ENCODE results near the gene COA1.
A peak's percentile ranks its signal among the peaks of the same experiment; 100 is the strongest.
"Not testable (repeated sequence)": the region's sequence is repeated elsewhere in the genome, so short reads cannot be mapped to it uniquely, and the experiment has no call there.

The COA1 gene, protein sequence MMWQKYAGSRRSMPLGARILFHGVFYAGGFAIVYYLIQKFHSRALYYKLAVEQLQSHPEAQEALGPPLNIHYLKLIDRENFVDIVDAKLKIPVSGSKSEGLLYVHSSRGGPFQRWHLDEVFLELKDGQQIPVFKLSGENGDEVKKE

DNA sequence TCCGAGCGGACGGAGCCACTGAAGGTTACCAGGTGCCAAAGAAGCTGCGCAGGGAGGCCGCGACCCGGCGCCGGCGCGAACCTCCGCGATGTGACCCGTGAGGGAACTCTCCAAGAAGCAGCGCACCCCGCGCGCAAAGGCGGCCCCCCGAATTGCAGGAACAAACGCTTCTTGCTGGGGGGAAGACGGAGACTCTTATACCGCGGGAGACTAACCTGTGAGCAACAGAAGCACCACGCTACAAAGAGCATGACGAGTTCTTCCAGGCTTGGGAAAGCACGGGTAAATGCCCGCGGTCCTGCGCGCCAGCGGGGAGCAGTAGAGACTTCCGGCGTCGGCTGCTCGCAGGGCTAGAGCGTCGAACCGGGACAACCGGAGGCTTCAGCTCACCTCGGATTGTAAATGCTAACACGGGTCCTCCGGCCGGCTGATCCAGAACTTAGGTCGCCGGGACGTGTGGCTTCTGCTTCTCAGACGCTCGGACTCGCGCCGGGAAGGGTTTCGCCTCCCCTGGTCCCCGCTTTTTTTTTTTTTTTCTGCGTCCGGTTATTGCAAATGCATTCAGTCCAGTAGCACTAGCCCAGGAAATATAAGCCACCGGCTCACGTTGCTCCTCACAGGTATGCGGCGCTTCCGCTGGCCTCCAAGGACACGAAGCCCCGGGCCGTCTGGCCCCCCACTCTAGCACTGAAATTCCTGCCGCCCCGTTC, at the start of gene COA1:
Gene COA1 (minus strand): TSS at position 310 of the 710 bp plus-strand sequence. CDS start 80,909 bp downstream, outside the sequence.
- DNase-seq (ENCODE audit: low read depth in 3 of 3, low spot score in 1 of 3) = peak; percentile 57 to 72 (median 62)

DNA sequence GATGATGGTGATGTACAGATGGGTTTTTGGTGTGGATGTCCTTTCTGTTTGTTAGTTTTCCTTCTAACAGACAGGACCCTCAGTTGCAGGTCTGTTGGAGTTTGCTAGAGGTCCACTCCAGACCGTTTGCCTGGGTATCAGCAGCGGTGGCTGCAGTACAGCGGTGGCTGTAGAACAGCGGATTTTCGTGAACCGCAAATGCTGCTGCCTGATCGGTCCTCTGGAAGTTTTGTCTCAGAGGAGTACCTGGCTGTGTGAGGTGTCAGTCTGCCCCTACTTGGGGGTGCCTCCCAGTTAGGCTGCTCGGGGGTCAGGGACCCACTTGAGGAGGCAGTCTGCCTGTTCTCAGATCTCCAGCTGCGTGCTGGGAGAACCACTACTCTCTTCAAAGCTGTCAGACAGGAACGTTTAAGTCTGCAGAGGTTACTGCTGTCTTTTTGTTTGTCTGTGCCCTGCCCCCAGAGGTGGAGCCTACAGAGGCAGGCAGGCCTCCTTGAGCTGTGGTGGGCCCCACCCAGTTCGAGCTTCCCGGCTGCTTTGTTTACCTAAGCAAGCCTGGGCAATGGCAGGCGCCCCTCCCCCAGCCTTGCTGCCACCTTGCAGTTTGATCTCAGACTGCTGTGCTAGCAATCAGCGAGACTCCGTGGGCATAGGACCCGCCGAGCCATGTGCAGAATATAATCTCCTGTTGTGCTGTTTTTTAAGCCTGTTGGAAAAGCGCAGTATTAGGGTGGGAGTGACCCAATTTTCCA, 49.1 kb upstream of the COA1 start:
- not testable (repeated sequence) for DNase-seq (ENCODE audit: low read depth in 3 of 3, low spot score in 1 of 3)

DNA sequence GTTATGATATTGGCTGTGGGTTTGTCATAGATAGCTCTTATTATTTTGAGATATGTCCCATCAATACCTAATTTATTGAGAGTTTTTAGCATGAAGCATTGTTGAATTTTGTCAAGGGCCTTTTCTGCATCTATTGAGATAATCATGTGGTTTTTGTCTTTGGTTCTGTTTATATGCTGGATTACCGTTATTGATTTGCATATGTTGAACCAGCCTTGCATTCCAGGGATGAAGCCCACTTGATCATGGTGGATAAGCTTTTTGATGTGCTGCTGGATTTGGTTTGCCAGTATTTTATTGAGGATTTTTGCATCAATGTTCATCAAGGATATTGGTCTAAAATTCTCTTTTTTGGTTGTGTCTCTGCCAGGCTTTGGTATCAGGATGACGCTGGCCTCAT, 45.9 kb upstream of the COA1 start:
- DNase-seq (ENCODE audit: low read depth in 3 of 3, low spot score in 1 of 3) = not testable (repeated sequence)

DNA sequence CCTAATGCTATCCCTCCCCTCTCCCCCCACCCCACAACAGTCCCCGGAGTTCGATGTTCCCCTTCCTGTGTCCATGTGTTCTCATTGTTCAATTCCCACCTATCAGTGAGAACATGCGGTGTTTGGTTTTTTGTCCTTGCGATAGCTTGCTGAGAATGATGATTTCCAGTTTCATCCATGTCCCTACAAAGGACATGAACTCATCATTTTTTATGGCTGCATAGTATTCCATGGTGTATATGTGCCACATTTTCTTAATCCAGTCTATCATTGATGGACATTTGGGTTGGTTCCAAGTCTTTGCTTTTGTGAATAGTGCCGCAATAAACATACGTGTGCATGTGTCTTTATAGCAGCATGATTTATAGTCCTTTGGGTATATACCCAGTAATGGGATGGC, 43.9 kb upstream of the COA1 start:
- not testable (repeated sequence) for DNase-seq (ENCODE audit: low read depth in 3 of 3, low spot score in 1 of 3)

DNA sequence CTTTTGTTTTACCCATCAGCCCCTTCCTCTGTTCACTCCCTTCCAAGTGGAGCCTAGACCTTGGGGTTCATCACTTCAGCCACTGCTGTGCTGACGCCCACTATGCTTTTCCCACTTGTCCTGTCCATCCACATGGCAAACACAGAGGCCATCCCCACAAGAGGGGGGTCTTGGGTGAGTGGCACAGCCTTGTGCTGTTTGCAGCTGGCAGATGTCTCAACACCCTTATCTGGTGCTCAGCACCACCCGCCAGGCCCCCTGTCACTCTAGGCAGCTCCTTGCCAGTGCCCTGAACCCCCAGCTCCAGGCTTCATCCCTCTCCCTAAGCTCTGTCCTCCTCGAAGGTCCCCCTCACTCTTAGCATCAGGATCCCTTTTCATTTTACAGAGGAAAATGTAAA, 42.2 kb upstream of the COA1 start:
- no peak for DNase-seq (ENCODE audit: low read depth in 3 of 3, low spot score in 1 of 3)

DNA sequence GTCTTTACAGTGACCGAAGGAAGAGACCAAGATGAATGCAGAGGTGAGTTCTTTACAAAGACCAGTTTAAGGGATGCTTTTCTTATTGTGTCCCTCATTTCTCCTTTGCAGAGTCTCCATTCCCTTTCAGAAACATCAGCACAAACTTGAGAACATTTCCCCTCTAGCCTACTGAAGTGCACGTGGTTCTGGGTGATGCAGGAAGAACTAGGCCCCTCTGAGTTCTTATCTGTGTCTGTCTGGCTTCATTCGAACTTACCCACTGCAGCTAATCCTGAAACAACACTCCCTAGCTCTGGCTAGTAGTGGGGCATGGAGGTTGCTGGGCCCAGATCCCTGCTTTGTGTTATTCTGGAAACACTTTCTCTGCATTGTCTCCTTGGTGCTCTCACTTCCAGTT, 41.8 kb upstream of the COA1 start:
- DNase-seq (ENCODE audit: low read depth in 3 of 3, low spot score in 1 of 3) = no peak

DNA sequence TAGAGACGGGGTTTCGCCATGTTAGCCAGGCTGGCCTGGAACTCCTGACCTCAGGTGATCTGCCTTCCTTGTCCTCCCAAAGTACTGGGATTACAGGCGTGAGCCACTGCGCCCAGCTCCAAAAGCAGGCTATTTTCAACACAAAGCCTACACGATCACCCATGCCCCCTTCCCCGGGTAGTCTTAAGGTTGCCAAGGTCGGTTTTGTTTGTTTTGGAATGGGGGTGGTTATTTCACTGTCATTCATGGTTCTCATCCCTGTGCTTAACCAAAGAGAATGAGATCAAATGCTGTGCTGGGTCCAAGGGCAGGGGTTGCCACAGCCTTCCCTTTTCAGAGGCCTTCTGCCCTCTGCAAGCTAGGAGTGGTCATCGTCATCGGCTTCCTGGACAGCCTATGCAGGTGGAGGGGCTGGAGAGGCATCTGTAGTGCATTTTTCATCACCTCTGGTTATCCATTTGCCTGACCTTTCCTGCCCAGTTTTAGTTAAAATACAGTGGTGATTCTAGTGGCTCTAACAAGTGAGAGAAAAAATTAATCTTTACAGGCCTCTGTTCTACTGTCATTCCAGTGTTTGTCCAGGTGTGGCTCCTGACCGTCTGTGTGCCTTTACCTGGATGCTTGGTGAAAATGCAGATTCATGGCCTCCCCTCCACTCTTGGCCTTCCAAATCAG, 40.6 kb upstream of the COA1 start:
- no peak for DNase-seq (ENCODE audit: low read depth in 3 of 3, low spot score in 1 of 3)

DNA sequence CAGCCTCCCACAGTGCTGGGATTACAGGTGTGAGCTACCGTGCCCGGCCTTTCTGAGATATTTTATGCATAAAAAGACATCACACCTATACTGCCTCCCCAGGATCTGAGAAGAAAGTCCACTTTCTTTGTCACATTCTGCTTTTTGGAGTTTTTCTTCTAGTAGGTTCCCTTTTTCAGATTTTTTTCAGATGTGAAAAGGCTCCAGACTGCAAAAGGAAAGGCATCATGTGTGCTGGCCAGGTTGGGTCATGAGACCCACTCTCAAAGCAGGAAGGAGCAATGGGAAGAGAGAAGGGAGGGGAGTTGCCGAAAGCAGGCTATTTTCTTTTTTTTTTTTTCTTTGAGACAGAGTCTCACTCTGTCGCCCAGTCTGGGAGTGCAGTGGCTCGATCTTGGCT, 40.0 kb upstream of the COA1 start:
- DNase-seq (ENCODE audit: low read depth in 3 of 3, low spot score in 1 of 3) = no peak

DNA sequence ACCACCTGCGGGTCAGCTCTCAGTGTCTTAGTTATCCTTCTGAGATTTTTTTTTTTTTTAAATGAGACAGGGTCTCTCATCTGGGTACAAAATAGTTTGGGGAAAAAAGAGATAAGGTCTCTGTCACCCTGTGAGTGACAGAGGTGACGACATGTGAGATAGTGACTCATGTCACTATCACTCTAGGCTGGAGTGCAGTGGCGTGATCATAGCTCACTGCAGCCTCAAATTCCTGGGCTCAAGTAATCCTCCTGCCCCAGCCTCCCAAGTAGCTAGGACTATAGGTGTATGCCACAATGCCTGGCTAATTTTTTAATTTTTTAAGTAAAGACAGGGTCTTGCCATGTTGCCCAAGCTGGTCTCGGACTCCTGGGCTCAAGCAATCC, 39.6 kb upstream of the COA1 start:
- DNase-seq (ENCODE audit: low read depth in 3 of 3, low spot score in 1 of 3) = no peak

DNA sequence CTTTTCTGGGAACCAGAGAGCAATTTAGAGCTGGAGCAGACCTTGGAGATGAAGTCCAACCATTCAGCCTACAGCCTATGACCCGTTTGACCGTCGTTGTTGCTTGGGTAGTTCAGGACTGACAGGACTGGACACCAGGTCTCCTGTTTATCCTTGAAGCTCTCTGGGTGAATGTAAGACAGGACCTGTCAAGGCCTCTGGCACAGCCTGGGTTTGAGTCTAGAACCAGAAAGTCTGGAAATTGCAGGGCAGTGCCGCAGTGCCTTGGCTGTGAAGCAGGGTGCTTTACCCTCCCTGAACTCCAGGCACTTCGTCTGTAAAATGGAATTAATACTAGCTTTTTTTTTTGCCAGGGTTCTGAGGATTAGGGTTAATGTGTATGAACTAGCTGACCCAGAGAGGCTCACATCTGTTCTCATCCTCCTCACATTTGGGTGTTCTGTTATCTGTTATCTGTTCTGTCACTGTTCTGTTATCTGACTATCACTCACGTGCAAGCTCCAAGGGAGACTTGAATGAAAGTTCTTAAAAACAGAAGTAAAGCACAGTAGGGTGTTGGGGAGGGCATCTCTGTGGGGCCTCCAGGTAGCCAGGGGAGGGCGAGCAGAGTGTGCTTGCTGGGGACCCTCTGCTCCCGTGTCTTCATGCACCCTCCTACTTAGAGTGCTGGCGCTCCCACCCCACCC, 39.0 kb upstream of the COA1 start:
- DNase-seq (ENCODE audit: low read depth in 3 of 3, low spot score in 1 of 3) = no peak

DNA sequence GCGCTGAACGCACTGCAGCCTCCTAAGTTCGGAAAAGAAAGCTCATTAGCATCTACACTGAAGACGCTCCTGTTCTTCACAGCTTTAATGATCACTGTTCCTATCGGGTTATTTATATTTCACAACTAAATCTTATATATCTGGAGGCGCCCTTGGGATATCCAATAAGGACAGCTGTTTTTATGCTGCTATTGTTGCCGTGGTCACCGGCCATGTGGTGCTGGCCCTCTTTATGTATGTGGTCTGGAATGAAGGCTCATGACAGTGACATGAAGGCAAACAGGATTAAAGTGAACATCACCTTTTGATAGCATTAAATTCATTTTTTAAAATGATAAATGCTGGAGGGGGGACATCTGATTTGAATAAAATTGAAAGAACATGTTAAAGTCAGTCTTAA, 38.0 kb upstream of the COA1 start:
- no peak for DNase-seq (ENCODE audit: low read depth in 3 of 3, low spot score in 1 of 3)

DNA sequence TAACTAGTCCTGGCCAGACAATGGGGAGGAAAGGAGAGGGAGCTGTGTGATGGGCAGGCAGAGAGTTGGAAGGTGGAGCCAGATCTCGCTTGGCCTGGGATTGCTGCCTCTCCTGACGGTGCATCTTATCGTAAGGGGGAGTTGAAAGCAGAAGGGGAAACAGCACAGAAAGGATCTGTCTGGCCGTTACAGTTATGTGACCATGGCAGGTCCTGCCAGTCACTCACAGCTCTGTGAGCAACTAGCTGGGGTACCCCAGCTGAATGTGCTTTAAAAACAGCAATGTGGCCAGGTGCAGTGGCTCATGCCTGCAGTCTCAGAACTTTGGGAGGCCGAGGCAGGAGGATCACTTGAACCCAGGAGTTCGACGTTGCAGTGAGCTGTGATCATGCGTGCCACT, 37.2 kb upstream of the COA1 start:
- DNase-seq (ENCODE audit: low read depth in 3 of 3, low spot score in 1 of 3) = no peak

DNA sequence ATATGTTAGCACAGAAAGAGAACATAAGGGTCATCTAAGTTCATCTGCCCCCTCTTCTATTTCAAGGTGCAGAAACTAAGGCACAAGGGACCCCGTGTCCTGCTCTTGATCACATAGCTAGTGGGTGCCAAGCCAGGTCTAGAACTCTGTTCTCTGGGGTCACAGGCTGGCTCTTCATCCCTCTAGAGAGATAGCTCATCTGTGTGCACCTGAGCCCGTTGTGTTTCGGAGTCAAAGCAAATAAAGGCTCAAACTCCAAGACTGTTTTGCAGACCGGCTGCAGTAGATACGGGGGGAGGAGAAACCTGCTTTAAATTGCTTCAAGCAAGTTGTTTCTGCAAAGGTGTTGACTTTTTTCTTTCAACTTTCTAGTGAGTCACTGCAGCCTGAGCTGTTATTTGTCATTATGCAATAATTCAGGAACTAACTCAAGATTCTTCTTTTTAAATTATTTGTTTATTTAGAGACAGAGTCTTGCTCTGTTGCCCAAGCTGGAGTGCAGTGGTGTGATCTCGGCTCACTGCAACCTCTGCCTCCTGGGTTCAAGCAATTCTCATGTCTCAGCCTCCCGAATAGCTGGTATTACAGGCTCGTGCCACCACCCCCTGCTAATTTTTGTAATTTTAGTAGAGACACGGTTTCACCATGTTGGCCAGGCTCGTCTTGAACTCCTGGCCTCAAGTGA, 35.6 kb upstream of the COA1 start:
- no peak for DNase-seq (ENCODE audit: low read depth in 3 of 3, low spot score in 1 of 3)

DNA sequence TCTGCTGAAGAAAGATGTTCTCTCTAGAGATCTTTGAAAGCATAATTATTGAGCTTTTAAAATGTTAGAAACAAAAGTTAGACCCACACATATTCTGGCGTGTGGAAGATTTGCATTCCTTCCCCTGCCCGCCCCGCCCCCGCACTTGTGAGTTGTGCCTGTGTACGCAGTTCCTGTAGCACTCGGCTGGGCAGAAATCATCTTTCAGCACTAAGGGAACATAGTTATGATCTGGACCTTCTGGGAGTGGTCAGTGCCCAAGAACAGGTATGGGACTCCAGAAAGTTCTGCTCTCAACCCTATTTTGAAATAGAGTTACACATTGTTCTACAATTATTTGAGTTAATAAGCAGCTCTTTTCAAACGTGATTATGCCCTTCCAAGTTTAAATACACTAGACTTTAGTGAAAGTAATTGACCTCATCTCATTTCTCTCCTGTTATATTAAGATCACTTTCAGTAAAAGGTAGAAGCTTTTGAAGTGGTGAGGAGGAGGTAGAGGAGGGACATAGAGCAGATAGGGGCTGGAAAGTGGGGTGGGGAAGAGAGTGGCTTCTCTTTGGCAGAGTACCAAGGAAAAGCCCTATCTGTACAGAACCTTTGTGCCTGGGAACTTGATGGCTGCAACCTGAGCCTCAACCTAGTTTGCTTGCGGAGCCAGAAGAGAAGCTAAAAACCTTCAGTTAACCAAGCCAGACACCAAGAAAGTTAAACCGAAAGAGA, 34.9 kb upstream of the COA1 start:
- DNase-seq (ENCODE audit: low read depth in 3 of 3, low spot score in 1 of 3) = peak in 1 of 3 donors; percentile 24

DNA sequence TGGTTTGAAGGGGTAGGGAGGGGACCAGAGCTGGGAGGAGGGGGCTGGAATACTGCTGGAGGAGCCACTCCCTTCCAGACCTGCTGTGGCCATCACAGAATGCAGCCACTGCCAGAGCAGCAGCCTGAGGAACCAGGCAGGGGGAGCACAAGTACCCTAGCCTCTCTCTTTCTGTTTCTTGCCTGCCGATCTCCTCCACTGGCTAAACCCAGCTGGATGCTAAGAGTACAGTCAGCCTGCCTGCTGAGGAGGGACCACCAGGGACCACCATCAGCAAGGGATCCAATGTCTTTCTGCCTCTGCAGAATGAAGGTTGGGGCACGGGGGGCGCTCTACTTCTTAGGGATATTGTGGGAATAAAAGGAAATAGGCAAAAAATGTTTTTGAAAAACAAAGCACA, 33.9 kb upstream of the COA1 start:
- no peak for DNase-seq (ENCODE audit: low read depth in 3 of 3, low spot score in 1 of 3)

DNA sequence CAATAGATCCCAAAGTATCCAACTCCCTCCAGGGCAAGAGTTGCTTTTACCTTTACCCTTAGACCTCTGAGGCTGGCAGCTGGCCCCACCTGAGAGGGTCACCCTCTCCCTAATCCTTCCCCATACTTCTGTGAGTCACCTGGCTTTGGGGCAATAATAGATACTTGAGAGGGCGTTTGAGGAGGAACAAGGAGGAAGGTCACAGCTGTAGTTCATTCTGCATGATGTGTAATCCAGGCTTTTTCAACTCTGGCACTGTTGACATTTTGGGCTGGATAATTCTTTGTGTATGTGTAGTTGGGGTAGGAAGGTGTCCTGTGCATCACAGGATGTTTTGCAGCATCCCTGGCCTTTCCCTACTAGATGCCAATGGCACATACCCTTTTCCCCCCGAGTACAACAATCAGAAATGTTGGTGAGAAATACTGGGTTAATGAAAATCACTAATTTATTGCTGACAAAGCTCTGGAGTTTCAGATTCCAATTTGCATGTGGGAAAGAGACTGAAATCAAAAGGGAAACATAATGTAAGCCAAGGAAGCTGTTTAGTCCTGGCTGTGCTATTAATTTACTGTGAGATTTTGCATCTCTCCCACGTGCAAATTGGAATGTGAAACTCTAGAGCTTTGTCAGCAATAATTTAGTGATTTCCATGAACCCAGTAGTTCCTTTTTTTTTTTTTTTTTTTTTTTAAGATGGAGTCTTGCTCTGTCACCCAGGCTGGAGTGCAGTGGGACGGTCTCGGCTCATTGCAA, 32.8 kb upstream of the COA1 start:
- DNase-seq (ENCODE audit: low read depth in 3 of 3, low spot score in 1 of 3) = no peak

DNA sequence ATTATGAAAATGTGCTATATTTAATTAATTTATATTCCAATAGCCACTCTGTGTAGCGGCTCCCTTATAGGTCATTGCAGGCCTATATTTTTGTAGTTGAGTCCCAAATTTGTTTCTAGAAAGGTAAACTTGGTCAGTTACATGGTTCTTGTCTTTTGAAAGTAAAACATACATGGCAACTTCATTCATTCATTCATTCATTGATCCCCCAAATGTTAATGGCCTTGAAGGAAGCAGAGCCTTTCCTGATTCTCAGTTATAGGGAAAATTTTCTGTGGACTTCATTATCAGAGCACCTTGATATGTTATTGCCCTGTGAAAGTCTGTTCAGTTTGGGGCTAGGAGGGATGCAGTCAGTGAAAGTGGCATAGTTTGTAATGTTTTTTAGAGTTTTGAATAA, 32.1 kb upstream of the COA1 start:
- no peak for DNase-seq (ENCODE audit: low read depth in 3 of 3, low spot score in 1 of 3)

DNA sequence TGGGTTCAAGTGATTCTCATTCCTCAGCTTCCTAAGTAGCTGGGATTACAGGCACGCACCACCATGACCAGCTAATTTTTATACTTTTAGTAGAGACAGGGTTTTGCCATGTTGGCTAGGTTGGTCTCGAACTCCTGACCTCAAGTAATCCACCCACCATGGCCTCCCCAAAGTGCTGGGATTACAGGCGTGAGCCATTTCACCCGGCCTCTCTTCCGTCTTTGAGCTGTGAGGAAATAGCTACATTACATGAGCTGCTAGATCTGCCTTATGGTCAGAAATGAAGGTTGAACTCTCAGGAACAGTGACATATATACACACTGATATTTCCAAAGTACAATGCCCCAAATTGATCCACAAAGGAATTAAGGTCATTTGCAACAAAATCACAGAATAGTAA, 31.5 kb upstream of the COA1 start:
- DNase-seq (ENCODE audit: low read depth in 3 of 3, low spot score in 1 of 3) = no peak

Data from stimulated activated CD4-positive, alpha-beta T cell treated with anti-CD3 and anti-CD28 coated beads, TNF-alpha, amount 100 ng/mL, for 1 hour (primary cell).